CD4-positive, alpha-beta T cell (primary cell): Measurements from ENCODE around the gene FGFR4. TPM values are rescaled to one million over a fixed set of nuclear protein-coding genes. Genes with fewer than 3 reads are reported as not detected.

Experiments used
- ATAC-seq: fragments of 200-7000 bp; cut with Tn5 transposase; one replicate; pipeline ENCODE4 v1.10.0; 2022; ENCODE audit warnings: mild to moderate bottlenecking; ENCODE audit not compliant: poor library complexity
- CTCF ChIA-PET: fragments of 350-600 bp; sonication (Branson Sonifier 250); formaldehyde crosslinking; loops from one replicate; lab custom pipeline; 2021; ENCODE audit warnings: antibody characterized with exemption, inconsistent platforms; lab: Charles Lee
- POLR2A ChIA-PET: fragments of 350-600 bp; sonication (Branson Sonifier 250); formaldehyde crosslinking; loops from one replicate; lab custom pipeline; 2021; ENCODE audit warnings: antibody characterized with exemption, inconsistent platforms; lab: Charles Lee
- DNase-seq, 14 experiments: peaks; one replicate each; pipeline ENCODE4 v3.0.0-alpha.2; 2013 to 2020; ENCODE audit warnings: mixed read lengths in 2 of 14
- H3K27ac ChIP-seq, 2 donors: one replicate each; pipeline versions ENCODE4 v1.5.1 to v1.7.0; 2013; ENCODE audit warnings: low read length in 2 of 2, low read depth in 1 of 2, mild to moderate bottlenecking in 1 of 2
- H3K27me3 ChIP-seq, 2 experiments: 1 replicate in 1 of 2; 2 replicates in 1 of 2; pipeline versions ENCODE4 v1.6.1 to v1.7.0; 2013; ENCODE audit warnings: low read length in 2 of 2, control low read depth in 1 of 2, mild to moderate bottlenecking in 1 of 2, moderate library complexity in 1 of 2; ENCODE audit not compliant: insufficient read depth in 2 of 2, control insufficient read depth in 1 of 2
- H3K36me3 ChIP-seq: one replicate; pipeline ENCODE4 v1.6.1; 2013; ENCODE audit warnings: low read length, control low read depth; ENCODE audit not compliant: insufficient read depth
- H3K4me1 ChIP-seq: one replicate; pipeline ENCODE4 v1.6.1; 2013; ENCODE audit warnings: low read length, control low read depth; ENCODE audit not compliant: insufficient read depth
- H3K4me3 ChIP-seq: one replicate; pipeline ENCODE4 v1.5.1; 2013; ENCODE audit warnings: mild to moderate bottlenecking, low read length, moderate library complexity
- H3K9me3 ChIP-seq, 2 experiments: 1 replicate in 1 of 2; 2 replicates in 1 of 2; pipeline versions ENCODE4 v1.6.1 to v1.7.0; 2013; ENCODE audit warnings: low read length in 2 of 2, mild to moderate bottlenecking in 2 of 2, control low read depth in 1 of 2, moderate library complexity in 1 of 2; ENCODE audit not compliant: control insufficient read depth in 1 of 2, insufficient read depth in 1 of 2
- H3K27ac Mint-ChIP-seq: one replicate; pipeline ENCODE4 v1.8.0; 2020; ENCODE audit warnings: mixed read lengths
- H3K27me3 Mint-ChIP-seq: one replicate; pipeline ENCODE4 v1.8.0; 2021; ENCODE audit warnings: mixed read lengths
- H3K36me3 Mint-ChIP-seq: one replicate; pipeline ENCODE4 v1.8.0; 2021; ENCODE audit warnings: low read depth, mixed read lengths
- H3K4me1 Mint-ChIP-seq: one replicate; pipeline ENCODE4 v1.8.0; 2021; ENCODE audit warnings: low read depth, mixed read lengths
- H3K4me3 Mint-ChIP-seq: one replicate; pipeline ENCODE4 v1.8.0; 2020; ENCODE audit warnings: mild to moderate bottlenecking, mixed read lengths
- H3K9me3 Mint-ChIP-seq: one replicate; pipeline ENCODE4 v1.8.0; 2020; ENCODE audit warnings: mixed read lengths
- CTCF ChIP-seq: fragments of 200-600 bp; IDR thresholded peaks from one replicate; pipeline ENCODE4 v1.8.0; 2022; ENCODE audit warnings: antibody characterized with exemption, mild to moderate bottlenecking
- intact Hi-C, 2 experiments: fragments of 100-400 bp; cut with DNase I in 1 of 2; cut with micrococcal nuclease in 1 of 2; formaldehyde crosslinking; loops; one replicate each; pipeline versions ENCODE4 v1.15.1 to v1.9.0; 2023 to 2025; cut with DNase I, micrococcal nuclease
- total RNA-seq, 174 experiments: library from RNA in 2 of 174; stranded (reverse) in 2 of 174; gene quantifications; one replicate each; pipeline ENCODE4 v1.2.3 and lab custom pipeline; 2021 to 2026

The FGFR4 gene
- total RNA-seq, 2 experiments from 2014 or later = 2.8 to 3.1 TPM

- ATAC-seq (no peak), DNase-seq (no peak)
- no peak overlapping the region for H3K4me3 Mint-ChIP-seq
- ChIA-PET CTCF (no interaction called here), POLR2A (no interaction called here)
- H3K4me1 ChIP-seq = peaks cover 31% of the 10 kb centered on the region
- H3K27ac Mint-ChIP-seq = no peak overlapping the region
- peaks cover 73% of the 10 kb centered on the region for H3K36me3 ChIP-seq
- no peak overlapping the region for H3K4me3 ChIP-seq
- no peaks in the 10 kb centered on the region for H3K9me3 ChIP-seq
- no peaks in the 10 kb centered on the region for H3K9me3 Mint-ChIP-seq
- peaks cover 45% of the 10 kb centered on the region for H3K4me1 Mint-ChIP-seq
- no peaks in the 10 kb centered on the region for H3K27me3 ChIP-seq
- no peak for TF ChIP-seq CTCF
- no peaks in the 10 kb centered on the region for H3K27me3 Mint-ChIP-seq
- intact Hi-C loops = no loop called here
- H3K27ac ChIP-seq = no peak overlapping the region
- peaks cover 76% of the 10 kb centered on the region for H3K36me3 Mint-ChIP-seq
Measured at GRCh38 chr5:177142098-177142611, 55.4 kb downstream of the FGFR4 start.

- no peak overlapping the region for H3K4me3 ChIP-seq
- no peak for DNase-seq
- ChIA-PET POLR2A (no interaction called here), CTCF (no interaction called here)
- Mint-ChIP-seq H3K36me3 (peaks cover 77% of the 10 kb centered on the region), H3K4me1 (peaks cover 41% of the 10 kb centered on the region), H3K27ac (no peak overlapping the region), H3K9me3 (no peaks in the 10 kb centered on the region), H3K4me3 (no peak overlapping the region), H3K27me3 (no peaks in the 10 kb centered on the region)
- no peak overlapping the region for H3K27ac ChIP-seq
- ATAC-seq = no peak
- peaks cover 69% of the 10 kb centered on the region for H3K36me3 ChIP-seq
- intact Hi-C loops = no loop called here
- peaks cover 29% of the 10 kb centered on the region for H3K4me1 ChIP-seq
- H3K27me3 ChIP-seq = no peaks in the 10 kb centered on the region
- no peak for TF ChIP-seq CTCF
- no peaks in the 10 kb centered on the region for H3K9me3 ChIP-seq
Measured at GRCh38 chr5:177142778-177143177, 56.1 kb downstream of the FGFR4 start.

- Mint-ChIP-seq H3K9me3 (no peaks in the 10 kb centered on the region), H3K36me3 (peaks cover 73% of the 10 kb centered on the region), H3K27me3 (no peaks in the 10 kb centered on the region), H3K27ac (no peak overlapping the region), H3K4me1 (peaks cover 18% of the 10 kb centered on the region), H3K4me3 (no peak overlapping the region)
- H3K9me3 ChIP-seq = no peaks in the 10 kb centered on the region
- peaks cover 68% of the 10 kb centered on the region for H3K36me3 ChIP-seq
- POLR2A ChIA-PET = no interaction called here
- peak in 1 of 14 experiments; percentile 4 for DNase-seq
- CTCF ChIA-PET = interaction anchor here (0.8 kb wide), 1 partner anchor 35 kb away, joined by 4 read pairs; no protein-coding TSS in a partner anchor
- no peak for ATAC-seq
- peaks cover 3% of the 10 kb centered on the region for H3K4me1 ChIP-seq
- no peak overlapping the region for H3K4me3 ChIP-seq
- no peak overlapping the region for H3K27ac ChIP-seq
- H3K27me3 ChIP-seq = no peaks in the 10 kb centered on the region
- intact Hi-C loops = no loop called here
- no peak for TF ChIP-seq CTCF
Measured at GRCh38 chr5:177146891-177147638, 60.4 kb downstream of the FGFR4 start.

Other genes with a start within 250 kb of the FGFR4 start
- gene HK3, start 187.6 kb upstream of the FGFR4 start, total RNA-seq = 1 to 10 TPM in 1 of 2 experiments, under 1 TPM in 1; 0.74 to 1.2 TPM
- gene UIMC1, start 80.1 kb upstream of the FGFR4 start, total RNA-seq = 10 to 100 TPM; 42.3 to 50.8 TPM
- 10 to 100 TPM; 14.3 to 19.0 TPM for gene ZNF346, start 64.2 kb upstream of the FGFR4 start, total RNA-seq
- gene NSD1, start 46.9 kb downstream of the FGFR4 start, total RNA-seq = 10 to 100 TPM; 87.6 to 93.3 TPM
- gene RAB24, start 216.8 kb downstream of the FGFR4 start, total RNA-seq = 10 to 100 TPM; 17.0 to 18.0 TPM
- 10 to 100 TPM; 33.1 to 35.0 TPM for gene PRELID1, start 216.9 kb downstream of the FGFR4 start, total RNA-seq
- 1 to 10 TPM; 5.8 to 7.5 TPM for gene MXD3, start 225.0 kb downstream of the FGFR4 start, total RNA-seq